Stimulated activated CD8-positive, alpha-beta memory T cell treated with anti-CD3 and anti-CD28 coated beads, Interleukin-15, amount 100 ng/mL, for 4 hours (primary cell): Measurements from ENCODE around the gene TTC34.
A peak's percentile ranks its signal among the peaks of the same experiment; 100 is the strongest.

Experiments
- DNase-seq, 2 donors: peaks; one replicate each; pipeline ENCODE4 v3.0.0-alpha.2; 2020; ENCODE audit warnings: low read depth in 2 of 2

TTC34 gene

GRCh38 chr1:2591581-2592261, 209.8 kb downstream of the TTC34 start:
- no peak for DNase-seq

GRCh38 chr1:2591233-2591580, 210.3 kb downstream of the TTC34 start:
- DNase-seq: no peak

GRCh38 chr1:2590233-2591141, 211.0 kb downstream of the TTC34 start:
- no peak for DNase-seq

GRCh38 chr1:2589431-2590232, 211.9 kb downstream of the TTC34 start:
- no peak for DNase-seq

- DNase-seq: no peak
Observed at GRCh38 chr1:2588661-2589430, 212.6 kb downstream of the TTC34 start.

GRCh38 chr1:2587860-2588571, 213.5 kb downstream of the TTC34 start:
- no peak for DNase-seq

GRCh38 chr1:2587071-2587859, 214.2 kb downstream of the TTC34 start:
- no peak for DNase-seq

- DNase-seq: peak; percentile 87 to 91
Observed at GRCh38 chr1:2586154-2587070, 215.1 kb downstream of the TTC34 start, which contains the start of gene PRXL2B. Gene PRXL2B (plus strand): TSS chr1:2586777. CDS start chr1:2586886, 109 bp downstream.
